Mesendoderm (in vitro differentiated cells): ENCODE data around the gene C8G.

Experiments
- DNase-seq: peaks from one replicate; pipeline ENCODE4 v3.0.0; 2013
- H2AK5ac ChIP-seq: 2 replicates; pipeline ENCODE4 v1.6.1; 2013; ENCODE audit warnings: low read length, inconsistent platforms
- H2BK120ac ChIP-seq: 2 replicates; pipeline ENCODE4 v1.6.1; 2013; ENCODE audit warnings: low read depth, mild to moderate bottlenecking, low read length, moderate library complexity, mixed read lengths
- H2BK15ac ChIP-seq: replicated peaks from 2 replicates; pipeline ENCODE4 v1.6.1; 2013; ENCODE audit warnings: low read depth, mild to moderate bottlenecking, moderate library complexity
- H2BK5ac ChIP-seq: 2 replicates; pipeline ENCODE4 v1.6.1; 2013; ENCODE audit warnings: low read length, inconsistent platforms
- H3K18ac ChIP-seq: 2 replicates; pipeline ENCODE4 v1.6.1; 2013; ENCODE audit warnings: mild to moderate bottlenecking, low read length, mixed read lengths
- H3K23ac ChIP-seq: one replicate; pipeline ENCODE4 v1.6.1; 2013; ENCODE audit warnings: low read length
- H3K27ac ChIP-seq: 2 replicates; pipeline ENCODE4 v1.5.1; 2013; ENCODE audit warnings: low read depth, mild to moderate bottlenecking, inconsistent platforms, low read length, moderate library complexity
- H3K27me3 ChIP-seq: 2 replicates; pipeline ENCODE4 v1.6.1; 2013; ENCODE audit warnings: low read length, control low read depth, mild to moderate bottlenecking, inconsistent platforms; ENCODE audit not compliant: insufficient read depth, poor library complexity
- H3K36me3 ChIP-seq: 2 replicates; pipeline ENCODE4 v1.6.1; 2013; ENCODE audit warnings: low read length, inconsistent platforms; ENCODE audit not compliant: control insufficient read depth, insufficient read depth
- H3K4ac ChIP-seq: one replicate; pipeline ENCODE4 v1.6.1; 2013; ENCODE audit warnings: low read depth, mild to moderate bottlenecking, low read length, moderate library complexity
- H3K4me1 ChIP-seq: 2 replicates; pipeline ENCODE4 v1.6.1; 2013; ENCODE audit warnings: low read depth, low read length, inconsistent platforms; ENCODE audit not compliant: control insufficient read depth
- H3K4me2 ChIP-seq: 2 replicates; pipeline ENCODE4 v1.6.1; 2013; ENCODE audit warnings: low read length
- H3K4me3 ChIP-seq: 2 replicates; pipeline ENCODE4 v1.5.1; 2013; ENCODE audit warnings: mild to moderate bottlenecking, low read length
- H3K56ac ChIP-seq: one replicate; pipeline ENCODE4 v1.6.1; 2013; ENCODE audit warnings: low read length
- H3K79me1 ChIP-seq: 2 replicates; pipeline ENCODE4 v1.6.1; 2013; ENCODE audit warnings: low read length, inconsistent platforms
- H3K79me2 ChIP-seq: 2 replicates; pipeline ENCODE4 v1.6.1; 2013; ENCODE audit warnings: mild to moderate bottlenecking, low read length; ENCODE audit not compliant: control insufficient read depth, insufficient read depth
- H3K9ac ChIP-seq: 2 replicates; pipeline ENCODE4 v1.6.1; 2013; ENCODE audit warnings: low read length, inconsistent platforms
- H4K5ac ChIP-seq: one replicate; pipeline ENCODE4 v1.6.1; 2013; ENCODE audit warnings: low read length
- H4K8ac ChIP-seq: one replicate; pipeline ENCODE4 v1.6.1; 2013; ENCODE audit warnings: low read depth, mild to moderate bottlenecking, control low read depth, low read length, moderate library complexity
- WGBS: extraction: QIAGEN DNeasy Blood & Tissue Kit; methylation state at CpG from one replicate; pipeline ENCODE4 v1.1.7; 2013; ENCODE audit warnings: low lambda C conversion rate, missing lambda C conversion rate; ENCODE audit not compliant: insufficient coverage; ENCODE audit errors: extremely low coverage; 5-methylcytosine and 5-hydroxymethylcytosine counted together

C8G gene

GRCh38 chr9:136981588-136982231, 36.7 kb downstream of the C8G start:
- Histone ChIP-seq H3K27me3 (peaks cover 8% of the 10 kb centered on the region), H3K4ac (no peak overlapping the region), H3K79me2 (no peaks in the 10 kb centered on the region), H2BK5ac (no peak overlapping the region), H3K56ac (no peak overlapping the region), H3K4me2 (no peak overlapping the region), H4K8ac (no peak overlapping the region), H3K18ac (no peak overlapping the region), H3K27ac (no peak overlapping the region), H3K79me1 (no peaks in the 10 kb centered on the region), H4K5ac (no peak overlapping the region), H2BK15ac (no peak overlapping the region), H2AK5ac (no peak overlapping the region), H3K9ac (no peak overlapping the region), H3K4me3 (no peak overlapping the region), H3K36me3 (no peaks in the 10 kb centered on the region), H2BK120ac (no peak overlapping the region), H3K4me1 (no peaks in the 10 kb centered on the region), H3K23ac (no peak overlapping the region)
- no peak for DNase-seq
- WGBS = no CpG with 5 or more reads among the region's 17 CpGs

- Histone ChIP-seq H3K79me1 (no peaks in the 10 kb centered on the region), H3K23ac (no peak within 1 kb of the TSS), H2BK5ac (no peak within 1 kb of the TSS), H3K4ac (no peak within 1 kb of the TSS), H3K79me2 (no peaks in the 10 kb centered on the region), H3K4me1 (no peaks in the 10 kb centered on the region), H3K4me3 (no peak within 1 kb of the TSS), H3K27me3 (peaks cover 8% of the 10 kb centered on the region), H2AK5ac (no peak within 1 kb of the TSS), H2BK120ac (no peak within 1 kb of the TSS), H3K9ac (no peak within 1 kb of the TSS), H2BK15ac (no peak within 1 kb of the TSS), H3K18ac (no peak within 1 kb of the TSS), H3K27ac (no peak within 1 kb of the TSS), H4K8ac (no peak within 1 kb of the TSS), H3K4me2 (no peak within 1 kb of the TSS), H3K36me3 (no peaks in the 10 kb centered on the region), H4K5ac (no peak within 1 kb of the TSS), H3K56ac (no peak within 1 kb of the TSS)
- WGBS = no CpG with 5 or more reads among the region's 18 CpGs
- DNase-seq = no peak
These were observed 37.4 kb downstream of the C8G start, which contains the start of gene LCNL1 for GRCh38 chr9:136982232-136983051. Gene LCNL1 (plus strand): TSS chr9:136982993. CDS start chr9:136983587, 594 bp downstream.

- Histone ChIP-seq H4K5ac (no peak overlapping the region), H3K9ac (no peak overlapping the region), H3K4ac (no peak overlapping the region), H4K8ac (no peak overlapping the region), H3K23ac (no peak overlapping the region), H3K36me3 (no peaks in the 10 kb centered on the region), H2AK5ac (no peak overlapping the region), H3K27ac (no peak overlapping the region), H3K79me1 (no peaks in the 10 kb centered on the region), H3K4me2 (no peak overlapping the region), H2BK5ac (no peak overlapping the region), H3K4me3 (no peak overlapping the region), H3K79me2 (no peaks in the 10 kb centered on the region), H2BK15ac (no peak overlapping the region), H3K18ac (no peak overlapping the region), H3K4me1 (no peaks in the 10 kb centered on the region), H3K27me3 (peaks cover 8% of the 10 kb centered on the region), H3K56ac (no peak overlapping the region), H2BK120ac (no peak overlapping the region)
- DNase-seq = no peak
- WGBS = no CpG with 5 or more reads among the region's 9 CpGs
These were observed 38.1 kb downstream of the C8G start for GRCh38 chr9:136983167-136983566.

GRCh38 chr9:136983656-136984314, 38.7 kb downstream of the C8G start:
- Histone ChIP-seq H3K4me3 (no peak overlapping the region), H3K79me2 (no peaks in the 10 kb centered on the region), H3K18ac (no peak overlapping the region), H2BK15ac (no peak overlapping the region), H3K9ac (no peak overlapping the region), H3K4ac (no peak overlapping the region), H3K36me3 (no peaks in the 10 kb centered on the region), H3K23ac (no peak overlapping the region), H3K27me3 (peaks cover 8% of the 10 kb centered on the region), H3K27ac (no peak overlapping the region), H2AK5ac (no peak overlapping the region), H3K4me1 (no peaks in the 10 kb centered on the region), H2BK5ac (no peak overlapping the region), H3K4me2 (no peak overlapping the region), H3K56ac (no peak overlapping the region), H3K79me1 (no peaks in the 10 kb centered on the region), H4K5ac (no peak overlapping the region), H2BK120ac (no peak overlapping the region), H4K8ac (no peak overlapping the region)
- no CpG with 5 or more reads among the region's 11 CpGs for WGBS
- no peak for DNase-seq

GRCh38 chr9:136984464-136985026, 39.5 kb downstream of the C8G start:
- Histone ChIP-seq H3K36me3 (no peaks in the 10 kb centered on the region), H4K8ac (no peak overlapping the region), H3K23ac (no peak overlapping the region), H3K4me1 (no peaks in the 10 kb centered on the region), H2AK5ac (no peak overlapping the region), H3K9ac (no peak overlapping the region), H3K27me3 (peaks cover 8% of the 10 kb centered on the region), H3K4me2 (no peak overlapping the region), H3K4ac (no peak overlapping the region), H2BK5ac (no peak overlapping the region), H4K5ac (no peak overlapping the region), H3K56ac (peak overlapping the region; percentile 56), H2BK15ac (no peak overlapping the region), H3K18ac (no peak overlapping the region), H3K79me1 (no peaks in the 10 kb centered on the region), H3K27ac (no peak overlapping the region), H3K79me2 (no peaks in the 10 kb centered on the region), H2BK120ac (no peak overlapping the region), H3K4me3 (no peak overlapping the region)
- no CpG with 5 or more reads among the region's 29 CpGs for WGBS
- no peak for DNase-seq
